HG03469 (cell line): ENCODE data around the gene CCDC158.
"Not testable (repeated sequence)": the region's sequence is repeated elsewhere in the genome, so short reads cannot be mapped to it uniquely, and the experiment has no call there.

ENCODE experiments used
- ATAC-seq: cut with Tn5 transposase; IDR thresholded peaks from one replicate; pipeline ENCODE4 v1.9.1; 2021; ENCODE audit warnings: mild to moderate bottlenecking, moderate library complexity, moderate number of reproducible peaks; ENCODE audit not compliant: unreplicated experiment

The CCDC158 gene

GRCh38 chr4:76430519-76431388, 9.8 kb upstream of the CCDC158 start:
- no peak for ATAC-seq

GRCh38 chr4:76429636-76430035, 8.7 kb upstream of the CCDC158 start:
- no peak for ATAC-seq

- ATAC-seq = no peak
Measured at GRCh38 chr4:76426272-76426671, 5.3 kb upstream of the CCDC158 start.

GRCh38 chr4:76423159-76423558, 2.2 kb upstream of the CCDC158 start:
- not testable (repeated sequence) for ATAC-seq

GRCh38 chr4:76420188-76420761, 666 bp downstream of the CCDC158 start:
- no peak for ATAC-seq

GRCh38 chr4:76410636-76411035, 10.3 kb downstream of the CCDC158 start:
- no peak for ATAC-seq

GRCh38 chr4:76407440-76408119, 13.4 kb downstream of the CCDC158 start:
- ATAC-seq = no peak

GRCh38 chr4:76406081-76406480, 14.9 kb downstream of the CCDC158 start:
- no peak for ATAC-seq

- ATAC-seq = no peak
Measured at GRCh38 chr4:76401654-76402053, 19.3 kb downstream of the CCDC158 start.

- ATAC-seq = no peak
Measured at GRCh38 chr4:76388160-76388908, 32.6 kb downstream of the CCDC158 start.

GRCh38 chr4:76386566-76387305, 34.2 kb downstream of the CCDC158 start:
- no peak for ATAC-seq

- no peak for ATAC-seq
Measured at GRCh38 chr4:76385974-76386373, 35.0 kb downstream of the CCDC158 start.

- ATAC-seq = no peak
Measured at GRCh38 chr4:76384052-76384451, 36.9 kb downstream of the CCDC158 start.

- no peak for ATAC-seq
Measured at GRCh38 chr4:76383001-76383400, 37.9 kb downstream of the CCDC158 start.

- ATAC-seq = no peak
Measured at GRCh38 chr4:76381986-76382385, 39.0 kb downstream of the CCDC158 start.

GRCh38 chr4:76380561-76380960, 40.4 kb downstream of the CCDC158 start:
- ATAC-seq = no peak

GRCh38 chr4:76377911-76378310, 43.0 kb downstream of the CCDC158 start:
- no peak for ATAC-seq

- ATAC-seq = no peak
Measured at GRCh38 chr4:76377481-76377901, 43.5 kb downstream of the CCDC158 start.

- ATAC-seq = no peak
Measured at GRCh38 chr4:76376534-76376933, 44.4 kb downstream of the CCDC158 start.

GRCh38 chr4:76375703-76376102, 45.2 kb downstream of the CCDC158 start:
- ATAC-seq = no peak
